Measurements from ENCODE around the gene DMTF1.

DNA sequence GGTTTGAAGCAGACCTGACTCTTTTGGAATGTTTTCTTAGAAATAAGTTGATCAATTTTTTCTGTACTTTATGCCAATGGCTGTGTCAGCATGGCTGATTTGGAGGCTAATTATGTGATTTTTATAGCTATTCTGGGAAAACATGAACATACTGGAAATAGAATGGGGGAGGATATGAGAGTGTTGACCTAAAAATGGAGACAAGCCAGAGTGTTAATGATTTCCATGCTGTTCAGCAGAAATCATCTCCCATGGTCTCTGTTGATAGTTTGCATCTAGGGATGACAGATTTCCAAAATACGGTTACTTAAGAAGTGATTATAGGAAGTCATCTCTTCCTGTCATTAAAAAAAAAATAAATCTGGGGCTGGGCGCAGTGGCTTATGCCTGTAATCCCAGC, 32.7 kb upstream of the DMTF1 start:
- TF ChIP-seq, protein P1, sequence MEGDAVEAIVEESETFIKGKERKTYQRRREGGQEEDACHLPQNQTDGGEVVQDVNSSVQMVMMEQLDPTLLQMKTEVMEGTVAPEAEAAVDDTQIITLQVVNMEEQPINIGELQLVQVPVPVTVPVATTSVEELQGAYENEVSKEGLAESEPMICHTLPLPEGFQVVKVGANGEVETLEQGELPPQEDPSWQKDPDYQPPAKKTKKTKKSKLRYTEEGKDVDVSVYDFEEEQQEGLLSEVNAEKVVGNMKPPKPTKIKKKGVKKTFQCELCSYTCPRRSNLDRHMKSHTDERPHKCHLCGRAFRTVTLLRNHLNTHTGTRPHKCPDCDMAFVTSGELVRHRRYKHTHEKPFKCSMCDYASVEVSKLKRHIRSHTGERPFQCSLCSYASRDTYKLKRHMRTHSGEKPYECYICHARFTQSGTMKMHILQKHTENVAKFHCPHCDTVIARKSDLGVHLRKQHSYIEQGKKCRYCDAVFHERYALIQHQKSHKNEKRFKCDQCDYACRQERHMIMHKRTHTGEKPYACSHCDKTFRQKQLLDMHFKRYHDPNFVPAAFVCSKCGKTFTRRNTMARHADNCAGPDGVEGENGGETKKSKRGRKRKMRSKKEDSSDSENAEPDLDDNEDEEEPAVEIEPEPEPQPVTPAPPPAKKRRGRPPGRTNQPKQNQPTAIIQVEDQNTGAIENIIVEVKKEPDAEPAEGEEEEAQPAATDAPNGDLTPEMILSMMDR (IDR thresholded peaks at IDR 0.05; ENCODE audit: borderline replicate concordance, extremely low read depth, low read length, poor library complexity, severe bottlenecking) = no peak
- no peak for TF ChIP-seq EZH2 (IDR thresholded peaks at IDR 0.05; ENCODE audit: borderline replicate concordance, low read depth, low read length, severe bottlenecking)

Measured in DND-41 (cell line).